Endothelial cell of umbilical vein (primary cell): ENCODE measurements around the gene MAN2B2.

ENCODE experiments used
- EZH2 ChIP-seq: IDR thresholded peaks from 2 replicates; pipeline ENCODE4 v1.6.1; 2012; ENCODE audit warnings: borderline replicate concordance, low read depth, mild to moderate bottlenecking, moderate library complexity, low read length, inconsistent platforms; ENCODE audit not compliant: severe bottlenecking
- GATA2 ChIP-seq: IDR thresholded peaks from 2 replicates; pipeline ENCODE4 v1.7.0; 2011; ENCODE audit warnings: low read depth, mild to moderate bottlenecking, moderate library complexity, mixed read lengths, low read length; ENCODE audit not compliant: insufficient read length, insufficient read depth
- POLR2AphosphoS5 ChIP-seq: IDR thresholded peaks from 2 replicates; pipeline ENCODE4 v1.6.1; 2012; ENCODE audit warnings: low read depth, mild to moderate bottlenecking, control low read depth, low read length, moderate library complexity; ENCODE audit not compliant: insufficient read depth
- TF ChIP-seq, protein P1 (sequence below), 2 donors: IDR thresholded peaks; 1 replicate in 1 of 2; 2 replicates in 1 of 2; pipeline ENCODE4 v1.5.1; 2011; ENCODE audit warnings: low read length in 2 of 2, mild to moderate bottlenecking in 2 of 2, moderate library complexity in 2 of 2, control low read depth in 1 of 2, inconsistent platforms in 1 of 2, low read depth in 1 of 2; ENCODE audit not compliant: insufficient read depth in 1 of 2; ENCODE audit errors: extremely low read depth in 1 of 2

GRCh38 chr4:6573551-6573950 is 1.4 kb upstream of the MAN2B2 start:
- TF ChIP-seq, protein P1, sequence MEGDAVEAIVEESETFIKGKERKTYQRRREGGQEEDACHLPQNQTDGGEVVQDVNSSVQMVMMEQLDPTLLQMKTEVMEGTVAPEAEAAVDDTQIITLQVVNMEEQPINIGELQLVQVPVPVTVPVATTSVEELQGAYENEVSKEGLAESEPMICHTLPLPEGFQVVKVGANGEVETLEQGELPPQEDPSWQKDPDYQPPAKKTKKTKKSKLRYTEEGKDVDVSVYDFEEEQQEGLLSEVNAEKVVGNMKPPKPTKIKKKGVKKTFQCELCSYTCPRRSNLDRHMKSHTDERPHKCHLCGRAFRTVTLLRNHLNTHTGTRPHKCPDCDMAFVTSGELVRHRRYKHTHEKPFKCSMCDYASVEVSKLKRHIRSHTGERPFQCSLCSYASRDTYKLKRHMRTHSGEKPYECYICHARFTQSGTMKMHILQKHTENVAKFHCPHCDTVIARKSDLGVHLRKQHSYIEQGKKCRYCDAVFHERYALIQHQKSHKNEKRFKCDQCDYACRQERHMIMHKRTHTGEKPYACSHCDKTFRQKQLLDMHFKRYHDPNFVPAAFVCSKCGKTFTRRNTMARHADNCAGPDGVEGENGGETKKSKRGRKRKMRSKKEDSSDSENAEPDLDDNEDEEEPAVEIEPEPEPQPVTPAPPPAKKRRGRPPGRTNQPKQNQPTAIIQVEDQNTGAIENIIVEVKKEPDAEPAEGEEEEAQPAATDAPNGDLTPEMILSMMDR (IDR thresholded peaks at IDR 0.05; ENCODE audit: extremely low read depth in 1 of 2, insufficient read depth in 1 of 2, low read depth in 1 of 2, low read length in 2 of 2), result no peak
- no peak for TF ChIP-seq EZH2
- TF ChIP-seq POLR2AphosphoS5, result no peak
- no peak for TF ChIP-seq GATA2
